Transverse colon (tissue), 4 donors: ENCODE measurements around the gene TVP23A. TPM values are rescaled to one million over a fixed set of nuclear protein-coding genes. Genes with fewer than 3 reads are reported as not detected.

Experiments
- DNase-seq: peaks from one replicate; pipeline ENCODE4 v3.0.0-alpha.2; 2019
- H3K27ac ChIP-seq, 4 donors: fragments of 200-600 bp; sonication (generic); 2 replicates each; pipeline ENCODE4 v1.5.1; 2016 to 2018; ENCODE audit warnings: inconsistent platforms in 4 of 4
- H3K27me3 ChIP-seq: fragments of 200-600 bp; sonication (generic); 2 replicates; pipeline ENCODE4 v1.5.1; 2017; ENCODE audit warnings: inconsistent platforms
- H3K36me3 ChIP-seq, 4 donors: fragments of 200-600 bp; sonication (generic); 2 replicates each; pipeline ENCODE4 v1.5.1; 2017 to 2019; ENCODE audit warnings: inconsistent platforms in 4 of 4
- H3K4me1 ChIP-seq, 4 donors: fragments of 200-600 bp; sonication (generic); 2 replicates each; pipeline ENCODE4 v1.5.1; 2017 to 2020; ENCODE audit warnings: inconsistent platforms in 4 of 4
- H3K4me3 ChIP-seq, 4 donors: fragments of 200-600 bp; sonication (generic); 1 replicate in 1 of 4; 2 replicates in 3 of 4; pipeline versions ENCODE4 v1.5.1 to v1.6.1; 2017 to 2019; ENCODE audit warnings: inconsistent platforms in 4 of 4
- H3K9me3 ChIP-seq, 2 donors: fragments of 200-600 bp; sonication (generic); 2 replicates each; pipeline ENCODE4 v1.5.1; 2017 to 2019; ENCODE audit warnings: inconsistent platforms in 2 of 2
- EP300 ChIP-seq: sonication (generic); formaldehyde crosslinking; IDR thresholded peaks from one replicate; pipeline ENCODE4 v1.6.1; 2017; ENCODE audit warnings: antibody characterized with exemption, low read depth
- POLR2A ChIP-seq: fragments of 450-650 bp; IDR thresholded peaks from one replicate; pipeline ENCODE4 v1.6.1; 2016; ENCODE audit warnings: antibody characterized with exemption, mild to moderate bottlenecking, moderate library complexity
- POLR2AphosphoS5 ChIP-seq, 3 donors: sonication (generic); formaldehyde crosslinking; IDR thresholded peaks; one replicate each; pipeline ENCODE4 v1.6.1; 2016; ENCODE audit warnings: antibody characterized with exemption in 3 of 3
- WGBS, 2 donors: methylation state at CpG; one replicate each; pipeline ENCODE4 v1.1.5; 2018; ENCODE audit warnings: low coverage in 1 of 2; 5-methylcytosine and 5-hydroxymethylcytosine counted together
- in situ Hi-C, 4 donors: fragments of 200-750 bp; cut with MboI; loops; one replicate each; pipeline versions ENCODE4 v1.15.0 to v1.15.1; 2017; ENCODE audit warnings: low sequenced_read_pairs in 3 of 4, low pct_ligation_motif_present in 1 of 4, low pct_unique_long_range_greater_than_20kb in 1 of 4
- intact Hi-C: fragments of 100-400 bp; cut with DNase I; formaldehyde crosslinking; loops from one replicate; pipeline ENCODE4 v1.15.1; 2023; ENCODE audit warnings: low total_unique reads
- total RNA-seq, 4 donors: library from RNA; depleted of rRNA; stranded (reverse); fragments of >200 nt; gene quantifications; one replicate each; pipeline ENCODE4 v1.1.0, GENCODE V29; 2016
- TF ChIP-seq, protein P1 (sequence below), 5 experiments: fragments of 200-600 bp in 3 of 5; fragments of 450-650 bp in 2 of 5; sonication (generic) in 3 of 5; IDR thresholded peaks; 1 replicate in 2 of 5; 2 replicates in 3 of 5; pipeline ENCODE4 v1.5.1; 2016 to 2017; ENCODE audit warnings: antibody characterized with exemption in 5 of 5, inconsistent platforms in 3 of 5, mild to moderate bottlenecking in 2 of 5, moderate library complexity in 1 of 5

The TVP23A gene
- total RNA-seq, 4 donors from 2014 or later, result 0.14 to 0.16 TPM; not detected in 2

DNA sequence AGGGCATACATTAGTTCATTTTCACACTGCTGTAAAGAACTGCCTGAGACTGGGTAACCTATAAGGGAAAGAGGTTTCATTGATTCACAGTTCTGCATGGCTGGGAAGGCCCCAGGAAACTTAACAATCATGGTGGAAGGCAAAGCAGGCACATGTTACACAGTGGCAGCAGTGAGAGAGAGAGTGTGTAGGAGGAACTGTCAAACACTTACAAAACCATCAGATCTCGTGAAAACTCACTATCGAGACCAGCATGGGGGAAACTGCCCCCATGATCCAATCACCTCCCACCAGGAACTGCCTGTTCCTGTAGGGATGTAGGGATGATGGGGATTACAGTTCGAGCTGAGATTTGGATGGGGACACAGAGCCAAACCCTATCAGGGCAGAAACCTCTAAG lies 57.7 kb downstream of the TVP23A start:
- TF ChIP-seq POLR2AphosphoS5 (IDR thresholded peaks at IDR 0.05), result no peak
- H3K4me3 ChIP-seq, result no peak overlapping the region
- no peaks in the 10 kb centered on the region for H3K4me1 ChIP-seq
- peaks cover 0 to 63% (median 29%) of the 10 kb centered on the region in 4 donors for H3K36me3 ChIP-seq
- H3K27ac ChIP-seq, result no peak overlapping the region
- in situ Hi-C loops, result loop anchor here in 2 of 4 donors (25.0 kb wide), 2 partner anchors 101 to 151 kb away; no protein-coding TSS in a partner anchor
- H3K9me3 ChIP-seq, result no peaks in the 10 kb centered on the region
- intact Hi-C loops, result no loop called here
- DNase-seq, result no peak
- 87 to 97% methylated on average over 3 of the region's 3 CpGs for WGBS, 2 donors
- no peaks in the 10 kb centered on the region for H3K27me3 ChIP-seq

DNA sequence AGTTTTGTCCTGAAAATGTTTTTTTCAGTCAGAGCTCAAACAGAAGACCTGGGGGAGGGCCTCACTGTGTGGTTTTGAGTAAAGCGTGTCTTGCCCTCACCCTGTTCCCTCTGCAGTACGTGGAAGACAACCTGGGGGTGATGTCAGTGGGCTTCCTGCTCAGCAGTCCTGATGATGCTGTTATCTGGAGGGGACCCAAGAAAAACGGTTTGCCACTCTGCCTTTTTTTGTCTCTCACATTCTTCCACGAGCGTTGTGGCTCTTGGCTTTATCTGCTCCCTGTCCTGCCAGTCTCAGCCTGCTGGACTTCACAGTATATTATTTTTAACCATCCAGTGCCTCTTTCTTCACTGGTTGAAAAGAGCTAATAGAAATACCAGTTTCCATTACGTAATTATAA lies 62.0 kb downstream of the TVP23A start:
- WGBS, 2 donors, result 82 to 83% methylated on average over 3 to 6 of the region's 6 CpGs
- in situ Hi-C loops (loop anchor here in 3 of 4 donors (10.0 to 25.0 kb wide), 3 partner anchors 106 to 158 kb away; no protein-coding TSS in a partner anchor), intact Hi-C loops (no loop called here)
- Histone ChIP-seq H3K27ac (no peak overlapping the region), H3K4me3 (no peak overlapping the region), H3K36me3 (peaks cover 0 to 49% (median 24%) of the 10 kb centered on the region in 4 donors), H3K9me3 (no peaks in the 10 kb centered on the region), H3K4me1 (no peaks in the 10 kb centered on the region), H3K27me3 (no peaks in the 10 kb centered on the region)
- TF ChIP-seq POLR2AphosphoS5 (IDR thresholded peaks at IDR 0.05) (no peak), EP300 (no peak)
- DNase-seq, result no peak

DNA sequence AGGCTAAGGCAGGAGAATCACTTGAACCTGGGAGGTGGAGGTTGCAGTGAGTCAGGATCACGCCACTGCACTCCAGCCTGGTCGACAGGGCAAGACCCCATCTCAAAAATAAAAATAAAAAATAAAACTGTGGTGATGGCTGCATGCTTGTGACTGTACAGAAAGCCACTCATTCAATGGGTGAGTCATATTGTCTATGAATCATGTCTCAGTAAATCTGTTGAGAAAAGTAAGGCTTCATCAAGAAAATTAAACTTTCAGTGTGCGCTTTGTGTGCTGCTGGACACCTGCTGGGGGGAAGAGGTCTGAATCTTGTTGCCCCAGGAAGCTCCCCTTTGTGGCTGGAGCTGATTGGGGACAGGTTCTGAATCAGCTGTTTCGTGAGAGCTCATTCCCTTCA lies 63.7 kb downstream of the TVP23A start:
- H3K27me3 ChIP-seq, result no peaks in the 10 kb centered on the region
- TF ChIP-seq POLR2A, result no peak
- TF ChIP-seq, protein P1, sequence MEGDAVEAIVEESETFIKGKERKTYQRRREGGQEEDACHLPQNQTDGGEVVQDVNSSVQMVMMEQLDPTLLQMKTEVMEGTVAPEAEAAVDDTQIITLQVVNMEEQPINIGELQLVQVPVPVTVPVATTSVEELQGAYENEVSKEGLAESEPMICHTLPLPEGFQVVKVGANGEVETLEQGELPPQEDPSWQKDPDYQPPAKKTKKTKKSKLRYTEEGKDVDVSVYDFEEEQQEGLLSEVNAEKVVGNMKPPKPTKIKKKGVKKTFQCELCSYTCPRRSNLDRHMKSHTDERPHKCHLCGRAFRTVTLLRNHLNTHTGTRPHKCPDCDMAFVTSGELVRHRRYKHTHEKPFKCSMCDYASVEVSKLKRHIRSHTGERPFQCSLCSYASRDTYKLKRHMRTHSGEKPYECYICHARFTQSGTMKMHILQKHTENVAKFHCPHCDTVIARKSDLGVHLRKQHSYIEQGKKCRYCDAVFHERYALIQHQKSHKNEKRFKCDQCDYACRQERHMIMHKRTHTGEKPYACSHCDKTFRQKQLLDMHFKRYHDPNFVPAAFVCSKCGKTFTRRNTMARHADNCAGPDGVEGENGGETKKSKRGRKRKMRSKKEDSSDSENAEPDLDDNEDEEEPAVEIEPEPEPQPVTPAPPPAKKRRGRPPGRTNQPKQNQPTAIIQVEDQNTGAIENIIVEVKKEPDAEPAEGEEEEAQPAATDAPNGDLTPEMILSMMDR (IDR thresholded peaks at IDR 0.05), result no peak
- TF ChIP-seq EP300, result no peak
- TF ChIP-seq POLR2AphosphoS5 (IDR thresholded peaks at IDR 0.05), result no peak
- no peaks in the 10 kb centered on the region for H3K9me3 ChIP-seq
- H3K27ac ChIP-seq, result no peak overlapping the region
- no peak for DNase-seq
- intact Hi-C loops, result no loop called here
- H3K36me3 ChIP-seq, result peaks cover 0 to 43% (median 18%) of the 10 kb centered on the region in 4 donors
- no peak overlapping the region for H3K4me3 ChIP-seq
- in situ Hi-C loops, result loop anchor here in 3 of 4 donors (10.0 to 25.0 kb wide), 3 partner anchors 107 to 160 kb away; no protein-coding TSS in a partner anchor
- 91% methylated on average over 4 of the region's 4 CpGs; no CpG with 5 or more reads in 1 of the 2 donors for WGBS, 2 donors
- peaks cover 0 to 3% (median 0%) of the 10 kb centered on the region in 4 donors for H3K4me1 ChIP-seq

DNA sequence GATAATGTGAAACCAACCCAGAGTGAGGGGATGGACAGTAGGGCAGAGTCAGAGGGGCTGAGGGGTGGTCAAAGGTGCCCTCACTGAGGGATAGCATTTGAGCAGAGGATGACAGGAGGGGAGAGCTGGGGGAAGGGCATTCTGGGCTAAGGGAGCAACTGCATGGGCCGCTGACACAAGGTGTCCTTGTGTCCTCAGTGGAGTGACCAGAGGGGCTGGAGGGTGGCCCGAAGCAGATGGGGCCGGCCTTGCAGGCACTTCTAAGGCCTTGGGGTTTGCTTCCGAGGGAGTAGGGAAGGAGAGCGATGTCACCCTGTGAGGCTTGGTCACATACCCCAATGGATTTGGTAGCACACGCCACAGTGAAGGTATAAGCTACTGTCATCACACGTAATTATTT lies 64.9 kb downstream of the TVP23A start:
- intact Hi-C loops (no loop called here), in situ Hi-C loops (loop anchor here in 3 of 4 donors (10.0 to 25.0 kb wide), 3 partner anchors 109 to 161 kb away; no protein-coding TSS in a partner anchor)
- Histone ChIP-seq H3K4me3 (no peak overlapping the region), H3K36me3 (peaks cover 0 to 31% (median 12%) of the 10 kb centered on the region in 4 donors), H3K27ac (no peak overlapping the region), H3K4me1 (peaks cover 0 to 7% (median 0%) of the 10 kb centered on the region in 4 donors), H3K27me3 (no peaks in the 10 kb centered on the region), H3K9me3 (no peaks in the 10 kb centered on the region)
- TF ChIP-seq, protein P1 (IDR thresholded peaks at IDR 0.05), result no peak
- TF ChIP-seq POLR2A (no peak), POLR2AphosphoS5 (IDR thresholded peaks at IDR 0.05) (no peak)
- 94 to 98% methylated on average over 7 of the region's 7 CpGs for WGBS, 2 donors
- DNase-seq, result no peak

DNA sequence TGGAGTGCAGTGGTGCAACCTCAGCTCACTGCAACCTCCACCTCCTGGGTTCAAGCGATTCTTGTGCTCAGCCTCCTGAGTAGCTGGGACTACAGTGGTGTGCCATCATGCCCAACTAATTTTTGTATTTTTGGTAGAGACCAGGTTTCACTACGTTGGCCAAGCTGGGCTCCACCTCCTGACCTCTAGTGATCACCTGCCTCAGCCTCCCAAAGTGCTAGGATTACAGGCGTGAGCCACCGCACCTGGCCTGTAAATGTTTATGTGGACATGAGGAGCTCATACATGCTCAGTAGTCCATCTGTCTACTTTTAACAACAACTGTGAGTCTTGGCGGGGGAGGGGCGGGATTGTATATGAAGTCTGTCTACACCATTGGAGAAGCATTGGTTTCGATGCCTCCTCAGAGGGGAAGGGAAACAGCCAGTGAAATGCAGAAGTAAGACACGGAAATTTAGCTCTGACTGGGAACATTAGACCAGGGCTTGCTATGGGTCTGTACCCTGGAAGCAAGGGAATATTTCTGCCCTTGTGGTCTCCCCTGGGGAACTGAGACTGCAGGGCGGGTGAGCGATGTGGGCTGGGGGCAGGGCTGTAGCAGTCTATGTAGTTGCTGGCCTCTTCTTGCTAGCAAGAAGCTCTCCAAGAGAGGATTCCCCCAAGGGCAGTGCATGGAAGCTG lies 65.6 kb downstream of the TVP23A start:
- H3K27me3 ChIP-seq, result no peaks in the 10 kb centered on the region
- TF ChIP-seq POLR2A, result no peak
- no peak for TF ChIP-seq EP300
- TF ChIP-seq, protein P1 (IDR thresholded peaks at IDR 0.05), result no peak
- TF ChIP-seq POLR2AphosphoS5 (IDR thresholded peaks at IDR 0.05), result no peak
- DNase-seq, result peak; percentile 55
- peaks cover 0 to 7% (median 0%) of the 10 kb centered on the region in 4 donors for H3K4me1 ChIP-seq
- 84 to 88% methylated on average over 4 to 10 of the region's 10 CpGs for WGBS, 2 donors
- H3K9me3 ChIP-seq, result no peaks in the 10 kb centered on the region
- H3K27ac ChIP-seq, result no peak overlapping the region
- intact Hi-C loops (no loop called here), in situ Hi-C loops (loop anchor here in 3 of 4 donors (10.0 to 25.0 kb wide), 3 partner anchors 109 to 162 kb away; no protein-coding TSS in a partner anchor)
- H3K36me3 ChIP-seq, result peaks cover 0 to 27% (median 10%) of the 10 kb centered on the region in 4 donors
- no peak overlapping the region for H3K4me3 ChIP-seq
